Transverse colon (tissue), 4 donors: ENCODE data around the gene KCNN2. TPM values are rescaled to one million over a fixed set of nuclear protein-coding genes. Genes with fewer than 3 reads are reported as not detected.

ENCODE experiments used
- DNase-seq: peaks from one replicate; pipeline ENCODE4 v3.0.0-alpha.2; 2019
- H3K27ac ChIP-seq, 4 donors: fragments of 200-600 bp; sonication (generic); 2 replicates each; pipeline ENCODE4 v1.5.1; 2016 to 2018; ENCODE audit warnings: inconsistent platforms in 4 of 4
- H3K27me3 ChIP-seq: fragments of 200-600 bp; sonication (generic); 2 replicates; pipeline ENCODE4 v1.5.1; 2017; ENCODE audit warnings: inconsistent platforms
- H3K36me3 ChIP-seq, 4 donors: fragments of 200-600 bp; sonication (generic); 2 replicates each; pipeline ENCODE4 v1.5.1; 2017 to 2019; ENCODE audit warnings: inconsistent platforms in 4 of 4
- H3K4me1 ChIP-seq, 4 donors: fragments of 200-600 bp; sonication (generic); 2 replicates each; pipeline ENCODE4 v1.5.1; 2017 to 2020; ENCODE audit warnings: inconsistent platforms in 4 of 4
- H3K4me3 ChIP-seq, 4 donors: fragments of 200-600 bp; sonication (generic); 1 replicate in 1 of 4; 2 replicates in 3 of 4; pipeline versions ENCODE4 v1.5.1 to v1.6.1; 2017 to 2019; ENCODE audit warnings: inconsistent platforms in 4 of 4
- H3K9me3 ChIP-seq, 2 donors: fragments of 200-600 bp; sonication (generic); 2 replicates each; pipeline ENCODE4 v1.5.1; 2017 to 2019; ENCODE audit warnings: inconsistent platforms in 2 of 2
- CTCF ChIP-seq, 5 experiments: fragments of 200-600 bp in 3 of 5; fragments of 450-650 bp in 2 of 5; sonication (generic) in 3 of 5; IDR thresholded peaks; 1 replicate in 2 of 5; 2 replicates in 3 of 5; pipeline ENCODE4 v1.5.1; 2016 to 2017; ENCODE audit warnings: antibody characterized with exemption in 5 of 5, inconsistent platforms in 3 of 5, mild to moderate bottlenecking in 2 of 5, moderate library complexity in 1 of 5
- EP300 ChIP-seq: sonication (generic); formaldehyde crosslinking; IDR thresholded peaks from one replicate; pipeline ENCODE4 v1.6.1; 2017; ENCODE audit warnings: antibody characterized with exemption, low read depth
- POLR2A ChIP-seq: fragments of 450-650 bp; IDR thresholded peaks from one replicate; pipeline ENCODE4 v1.6.1; 2016; ENCODE audit warnings: antibody characterized with exemption, mild to moderate bottlenecking, moderate library complexity
- POLR2AphosphoS5 ChIP-seq, 3 donors: sonication (generic); formaldehyde crosslinking; IDR thresholded peaks; one replicate each; pipeline ENCODE4 v1.6.1; 2016; ENCODE audit warnings: antibody characterized with exemption in 3 of 3
- WGBS, 2 donors: methylation state at CpG; one replicate each; pipeline ENCODE4 v1.1.5; 2018; ENCODE audit warnings: low coverage in 1 of 2; 5-methylcytosine and 5-hydroxymethylcytosine counted together
- in situ Hi-C, 4 donors: fragments of 200-750 bp; cut with MboI; loops; one replicate each; pipeline versions ENCODE4 v1.15.0 to v1.15.1; 2017; ENCODE audit warnings: low sequenced_read_pairs in 3 of 4, low pct_ligation_motif_present in 1 of 4, low pct_unique_long_range_greater_than_20kb in 1 of 4
- intact Hi-C: fragments of 100-400 bp; cut with DNase I; formaldehyde crosslinking; loops from one replicate; pipeline ENCODE4 v1.15.1; 2023; ENCODE audit warnings: low total_unique reads
- total RNA-seq, 4 donors: library from RNA; depleted of rRNA; stranded (reverse); fragments of >200 nt; gene quantifications; one replicate each; pipeline ENCODE4 v1.1.0, GENCODE V29; 2016

Gene KCNN2
- 1 to 10 TPM in 1 of 4 donors, under 1 TPM in 3; 0.16 to 5.8 (median 0.58) TPM for total RNA-seq

GRCh38 chr5:114361724-114362196, at the start of gene KCNN2:
KCNN2 (plus strand) TSS chr5:114362070; CDS start chr5:114362140, 70 bp downstream.
- Histone ChIP-seq H3K9me3 (no peaks in the 10 kb centered on the region), H3K27me3 (peaks cover 76% of the 10 kb centered on the region), H3K4me1 (peaks cover 11 to 29% (median 20%) of the 10 kb centered on the region in 4 donors), H3K4me3 (peak within 1 kb of the TSS; percentile 37 to 58 (median 48)), H3K36me3 (no peaks in the 10 kb centered on the region), H3K27ac (peak within 1 kb of the TSS; percentile 19 to 71 (median 53))
- intact Hi-C loops = no loop called here
- 1% methylated on average over 33 of the region's 33 CpGs; no CpG with 5 or more reads in 1 of the 2 donors for WGBS, 2 donors
- in situ Hi-C loops = no loop called here
- TF ChIP-seq EP300 = no peak
- peak in 2 of 3 donors; percentile 46 to 50 for TF ChIP-seq POLR2AphosphoS5 (IDR thresholded peaks at IDR 0.05)
- peak; percentile 77 for DNase-seq

GRCh38 chr5:114312658-114313057, 49.2 kb upstream of the KCNN2 start:
- in situ Hi-C loops = no loop called here
- 22 to 27% methylated on average over 1 of the region's 1 CpG for WGBS, 2 donors
- no peaks in the 10 kb centered on the region for H3K9me3 ChIP-seq
- no peak for DNase-seq
- no peak overlapping the region for H3K4me3 ChIP-seq
- intact Hi-C loops = no loop called here
- no peak overlapping the region for H3K27ac ChIP-seq
- no peaks in the 10 kb centered on the region for H3K4me1 ChIP-seq
- TF ChIP-seq POLR2A = no peak
- no peak for TF ChIP-seq CTCF (IDR thresholded peaks at IDR 0.05)
- TF ChIP-seq POLR2AphosphoS5 (IDR thresholded peaks at IDR 0.05) = no peak
- no peak for TF ChIP-seq EP300
- H3K36me3 ChIP-seq = no peaks in the 10 kb centered on the region
- no peaks in the 10 kb centered on the region for H3K27me3 ChIP-seq

GRCh38 chr5:114314061-114314460, 47.8 kb upstream of the KCNN2 start:
- in situ Hi-C loops (no loop called here), intact Hi-C loops (no loop called here)
- Histone ChIP-seq H3K4me3 (no peak overlapping the region), H3K4me1 (no peaks in the 10 kb centered on the region), H3K27ac (no peak overlapping the region), H3K9me3 (no peaks in the 10 kb centered on the region), H3K36me3 (no peaks in the 10 kb centered on the region), H3K27me3 (no peaks in the 10 kb centered on the region)
- 80 to 86% methylated on average over 1 to 2 of the region's 2 CpGs for WGBS, 2 donors
- TF ChIP-seq POLR2AphosphoS5 (IDR thresholded peaks at IDR 0.05) = no peak
- TF ChIP-seq EP300 = no peak
- no peak for TF ChIP-seq CTCF (IDR thresholded peaks at IDR 0.05)
- no peak for TF ChIP-seq POLR2A
- DNase-seq = no peak

- intact Hi-C loops = no loop called here
- no peak overlapping the region for H3K27ac ChIP-seq
- WGBS, 2 donors = 46 to 56% methylated on average over 4 of the region's 4 CpGs
- H3K27me3 ChIP-seq = no peaks in the 10 kb centered on the region
- no peak overlapping the region for H3K4me3 ChIP-seq
- no peaks in the 10 kb centered on the region for H3K36me3 ChIP-seq
- no peaks in the 10 kb centered on the region for H3K4me1 ChIP-seq
- in situ Hi-C loops = no loop called here
- DNase-seq = no peak
- TF ChIP-seq POLR2A (no peak), POLR2AphosphoS5 (IDR thresholded peaks at IDR 0.05) (no peak), CTCF (IDR thresholded peaks at IDR 0.05) (no peak), EP300 (no peak)
- H3K9me3 ChIP-seq = no peaks in the 10 kb centered on the region
Measured at GRCh38 chr5:114316167-114316566, 45.7 kb upstream of the KCNN2 start.

- Histone ChIP-seq H3K4me1 (no peaks in the 10 kb centered on the region), H3K27ac (no peak overlapping the region), H3K36me3 (no peaks in the 10 kb centered on the region), H3K4me3 (no peak overlapping the region), H3K9me3 (no peaks in the 10 kb centered on the region), H3K27me3 (no peaks in the 10 kb centered on the region)
- intact Hi-C loops (no loop called here), in situ Hi-C loops (no loop called here)
- DNase-seq = no peak
- 36 to 57% methylated on average over 6 of the region's 6 CpGs for WGBS, 2 donors
- TF ChIP-seq POLR2AphosphoS5 (IDR thresholded peaks at IDR 0.05) (no peak), EP300 (no peak), POLR2A (no peak), CTCF (IDR thresholded peaks at IDR 0.05) (no peak)
Measured at GRCh38 chr5:114317751-114318150, 44.1 kb upstream of the KCNN2 start.
